Embryonic facial prominence (tissue), 1 donor: ENCODE results near the gene CYP4F3.
"Not testable (repeated sequence)": the region's sequence is repeated elsewhere in the genome, so short reads cannot be mapped to it uniquely, and the experiment has no call there.

ENCODE experiments used
- DNase-seq: peaks from one replicate; pipeline ENCODE4 v3.0.0-alpha.2; 2016; ENCODE audit errors: extremely low spot score

The CYP4F3 gene

GRCh38 chr19:15666883-15667282 lies 26.2 kb downstream of the CYP4F3 start:
- DNase-seq, result no peak

GRCh38 chr19:15669440-15669839 lies 28.7 kb downstream of the CYP4F3 start:
- DNase-seq, result no peak

- no peak for DNase-seq
These were observed 29.2 kb downstream of the CYP4F3 start for GRCh38 chr19:15669891-15670290.

GRCh38 chr19:15671237-15671821 lies 30.6 kb downstream of the CYP4F3 start:
- no peak for DNase-seq

- no peak for DNase-seq
These were observed 31.3 kb downstream of the CYP4F3 start for GRCh38 chr19:15671891-15672579.

- no peak for DNase-seq
These were observed 32.0 kb downstream of the CYP4F3 start, which contains the start of gene CYP4F12 for GRCh38 chr19:15672580-15673175. Gene CYP4F12, plus strand, starts transcription at chr19:15673087. Its CDS starts 443 bp downstream, at chr19:15673530.

- DNase-seq, result no peak
These were observed 32.5 kb downstream of the CYP4F3 start for GRCh38 chr19:15673176-15673654.

GRCh38 chr19:15675560-15675959 lies 34.9 kb downstream of the CYP4F3 start:
- no peak for DNase-seq

GRCh38 chr19:15679089-15679488 lies 38.4 kb downstream of the CYP4F3 start:
- no peak for DNase-seq

GRCh38 chr19:15679865-15680264 lies 39.2 kb downstream of the CYP4F3 start:
- not testable (repeated sequence) for DNase-seq

GRCh38 chr19:15680478-15681322 lies 40.0 kb downstream of the CYP4F3 start:
- no peak for DNase-seq

GRCh38 chr19:15683411-15683810 lies 42.7 kb downstream of the CYP4F3 start:
- no peak for DNase-seq

GRCh38 chr19:15684828-15685227 lies 44.1 kb downstream of the CYP4F3 start:
- DNase-seq, result no peak

GRCh38 chr19:15696654-15697194 lies 56.0 kb downstream of the CYP4F3 start:
- no peak for DNase-seq

GRCh38 chr19:15701757-15702533 lies 61.2 kb downstream of the CYP4F3 start:
- no peak for DNase-seq

GRCh38 chr19:15702534-15702930 lies 61.8 kb downstream of the CYP4F3 start:
- DNase-seq, result peak; percentile 39
